Urothelium cell line (cell line): ENCODE data around the gene CHKB.
"Not testable (repeated sequence)": the region's sequence is repeated elsewhere in the genome, so short reads cannot be mapped to it uniquely, and the experiment has no call there.

Source experiments
- DNase-seq: peaks from one replicate; pipeline ENCODE4 v3.0.0; 2011; ENCODE audit warnings: low spot score, mixed read lengths
- FAIRE-seq: peaks from 2 replicates; lab custom pipeline; 2011; peaks lifted over from hg19 to GRCh38; lab: Jason Lieb, UNC

Gene CHKB

GRCh38 chr22:50550395-50550794 is 32.3 kb downstream of the CHKB start:
- no peak for DNase-seq
- no peak for FAIRE-seq

- no peak for FAIRE-seq
- no peak for DNase-seq
Measured at GRCh38 chr22:50548921-50549790, 33.5 kb downstream of the CHKB start.

GRCh38 chr22:50548040-50548920 is 34.4 kb downstream of the CHKB start:
- FAIRE-seq, result no peak
- DNase-seq, result no peak

GRCh38 chr22:50547263-50547985 is 35.2 kb downstream of the CHKB start:
- FAIRE-seq, result no peak
- DNase-seq, result no peak

- FAIRE-seq (no peak), DNase-seq (no peak)
Measured at GRCh38 chr22:50546326-50547262, 36.1 kb downstream of the CHKB start.

- no peak for DNase-seq
- peak; percentile 65 for FAIRE-seq
Measured at GRCh38 chr22:50545522-50546325, 36.9 kb downstream of the CHKB start, which contains the start of gene KLHDC7B. KLHDC7B (plus strand) TSS chr22:50545899; CDS start chr22:50546244, 345 bp downstream.

- FAIRE-seq (no peak), DNase-seq (no peak)
Measured at GRCh38 chr22:50544746-50545253, 37.8 kb downstream of the CHKB start.

GRCh38 chr22:50544078-50544745 is 38.4 kb downstream of the CHKB start:
- DNase-seq, result no peak
- FAIRE-seq, result no peak

- no peak for FAIRE-seq
- DNase-seq, result no peak
Measured at GRCh38 chr22:50542416-50542927, 40.2 kb downstream of the CHKB start.

- DNase-seq, result peak; percentile 50
- not testable (repeated sequence) for FAIRE-seq
Measured at GRCh38 chr22:50541667-50542026, 41.0 kb downstream of the CHKB start.

- DNase-seq, result no peak
- FAIRE-seq, result no peak
Measured at GRCh38 chr22:50540381-50540780, 42.3 kb downstream of the CHKB start.

- FAIRE-seq, result no peak
- no peak for DNase-seq
Measured at GRCh38 chr22:50537765-50538164, 44.9 kb downstream of the CHKB start.

GRCh38 chr22:50536226-50536625 is 46.4 kb downstream of the CHKB start:
- FAIRE-seq, result no peak

GRCh38 chr22:50535113-50535512 is 47.5 kb downstream of the CHKB start:
- DNase-seq (no peak), FAIRE-seq (no peak)

More at GRCh38 chr22:50536226-50536625, 46.4 kb downstream of the CHKB start:
- no peak for DNase-seq

- not testable (repeated sequence) for DNase-seq, FAIRE-seq
Measured at GRCh38 chr22:50533856-50534711, 48.6 kb downstream of the CHKB start.

GRCh38 chr22:50532824-50533796 is 49.5 kb downstream of the CHKB start:
- no peak for DNase-seq
- FAIRE-seq, result no peak
